Calu3 (cell line): ENCODE data around the gene COG3. TPM values are rescaled to one million over a fixed set of nuclear protein-coding genes. Genes with fewer than 3 reads are reported as not detected.

Experiments used
- BruUV-seq: library from RNA; stranded (reverse); fragments of 400-500 nt; replicated peaks from 2 replicates; lab custom pipeline; 2021; lab: Mats Ljungman, UMichigan
- CTCF ChIA-PET: fragments of 300-600 bp; sonication (Branson Sonifier 250); formaldehyde crosslinking; loops from one replicate; lab custom pipeline; 2022; ENCODE audit warnings: antibody characterized with exemption; lab: Charles Lee
- DNase-seq: peaks from one replicate; pipeline ENCODE4 v3.0.0; 2022
- H3K27ac Mint-ChIP-seq: one replicate; pipeline ENCODE4 v1.8.0; 2022; ENCODE audit warnings: mixed read lengths; ENCODE audit not compliant: unreplicated experiment
- H3K27me3 Mint-ChIP-seq: one replicate; pipeline ENCODE4 v1.8.0; 2022; ENCODE audit warnings: mixed read lengths; ENCODE audit not compliant: unreplicated experiment
- H3K36me3 Mint-ChIP-seq: one replicate; pipeline ENCODE4 v1.8.0; 2022; ENCODE audit warnings: mild to moderate bottlenecking, moderate library complexity, mixed read lengths; ENCODE audit not compliant: insufficient read depth, unreplicated experiment
- H3K4me1 Mint-ChIP-seq: one replicate; pipeline ENCODE4 v1.8.0; 2022; ENCODE audit warnings: mild to moderate bottlenecking, low read depth, mixed read lengths; ENCODE audit not compliant: unreplicated experiment
- H3K4me3 Mint-ChIP-seq: one replicate; pipeline ENCODE4 v1.8.0; 2022; ENCODE audit warnings: mild to moderate bottlenecking, low read depth, moderate library complexity, mixed read lengths; ENCODE audit not compliant: unreplicated experiment
- H3K9me3 Mint-ChIP-seq: one replicate; pipeline ENCODE4 v1.8.0; 2022; ENCODE audit warnings: low read depth, mixed read lengths; ENCODE audit not compliant: unreplicated experiment
- intact Hi-C: fragments of 100-400 bp; cut with micrococcal nuclease; formaldehyde crosslinking; loops from one replicate; pipeline ENCODE4 v1.10.0; 2022; ENCODE audit not compliant: unreplicated experiment
- total RNA-seq: library from RNA; stranded (reverse); gene quantifications from 2 replicates; pipeline ENCODE4 v1.2.3, GENCODE V29; 2022
- TF ChIP-seq, protein P1 (sequence below): fragments of 200-600 bp; IDR thresholded peaks from one replicate; pipeline ENCODE4 v1.8.0; 2022; ENCODE audit warnings: antibody characterized with exemption; ENCODE audit not compliant: unreplicated experiment

Gene COG3
- total RNA-seq, 1 experiment from 2014 or later = 21.6 TPM

DNA sequence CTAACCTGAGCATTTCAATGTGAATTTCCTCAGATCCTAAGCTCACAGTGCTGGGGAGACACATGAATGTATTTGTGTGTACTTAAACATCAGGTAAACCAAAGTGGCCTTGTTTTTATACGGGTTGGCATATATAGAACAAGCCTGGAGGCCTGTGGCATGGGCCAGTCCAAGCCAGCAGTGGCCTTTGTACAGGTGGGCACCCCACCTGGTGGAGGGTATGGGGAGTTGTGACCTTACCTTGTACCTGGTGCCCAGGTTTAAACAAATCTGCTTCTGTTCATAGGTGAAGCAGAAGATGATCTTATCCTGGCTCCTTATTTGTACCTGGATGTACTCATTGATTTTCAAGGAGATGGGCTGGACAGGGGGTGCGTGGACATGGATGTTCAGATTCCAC is 79.8 kb downstream of the COG3 start:
- TF ChIP-seq, protein P1, sequence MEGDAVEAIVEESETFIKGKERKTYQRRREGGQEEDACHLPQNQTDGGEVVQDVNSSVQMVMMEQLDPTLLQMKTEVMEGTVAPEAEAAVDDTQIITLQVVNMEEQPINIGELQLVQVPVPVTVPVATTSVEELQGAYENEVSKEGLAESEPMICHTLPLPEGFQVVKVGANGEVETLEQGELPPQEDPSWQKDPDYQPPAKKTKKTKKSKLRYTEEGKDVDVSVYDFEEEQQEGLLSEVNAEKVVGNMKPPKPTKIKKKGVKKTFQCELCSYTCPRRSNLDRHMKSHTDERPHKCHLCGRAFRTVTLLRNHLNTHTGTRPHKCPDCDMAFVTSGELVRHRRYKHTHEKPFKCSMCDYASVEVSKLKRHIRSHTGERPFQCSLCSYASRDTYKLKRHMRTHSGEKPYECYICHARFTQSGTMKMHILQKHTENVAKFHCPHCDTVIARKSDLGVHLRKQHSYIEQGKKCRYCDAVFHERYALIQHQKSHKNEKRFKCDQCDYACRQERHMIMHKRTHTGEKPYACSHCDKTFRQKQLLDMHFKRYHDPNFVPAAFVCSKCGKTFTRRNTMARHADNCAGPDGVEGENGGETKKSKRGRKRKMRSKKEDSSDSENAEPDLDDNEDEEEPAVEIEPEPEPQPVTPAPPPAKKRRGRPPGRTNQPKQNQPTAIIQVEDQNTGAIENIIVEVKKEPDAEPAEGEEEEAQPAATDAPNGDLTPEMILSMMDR = no peak
- no TSS peak for BruUV-seq
- no peaks in the 10 kb centered on the region for H3K9me3 Mint-ChIP-seq
- no peak overlapping the region for H3K27ac Mint-ChIP-seq
- no peak for DNase-seq
- no peak overlapping the region for H3K4me3 Mint-ChIP-seq
- CTCF ChIA-PET = no interaction called here
- H3K36me3 Mint-ChIP-seq = peaks cover 1% of the 10 kb centered on the region
- intact Hi-C loops = no loop called here
- no peaks in the 10 kb centered on the region for H3K4me1 Mint-ChIP-seq
- no peaks in the 10 kb centered on the region for H3K27me3 Mint-ChIP-seq

DNA sequence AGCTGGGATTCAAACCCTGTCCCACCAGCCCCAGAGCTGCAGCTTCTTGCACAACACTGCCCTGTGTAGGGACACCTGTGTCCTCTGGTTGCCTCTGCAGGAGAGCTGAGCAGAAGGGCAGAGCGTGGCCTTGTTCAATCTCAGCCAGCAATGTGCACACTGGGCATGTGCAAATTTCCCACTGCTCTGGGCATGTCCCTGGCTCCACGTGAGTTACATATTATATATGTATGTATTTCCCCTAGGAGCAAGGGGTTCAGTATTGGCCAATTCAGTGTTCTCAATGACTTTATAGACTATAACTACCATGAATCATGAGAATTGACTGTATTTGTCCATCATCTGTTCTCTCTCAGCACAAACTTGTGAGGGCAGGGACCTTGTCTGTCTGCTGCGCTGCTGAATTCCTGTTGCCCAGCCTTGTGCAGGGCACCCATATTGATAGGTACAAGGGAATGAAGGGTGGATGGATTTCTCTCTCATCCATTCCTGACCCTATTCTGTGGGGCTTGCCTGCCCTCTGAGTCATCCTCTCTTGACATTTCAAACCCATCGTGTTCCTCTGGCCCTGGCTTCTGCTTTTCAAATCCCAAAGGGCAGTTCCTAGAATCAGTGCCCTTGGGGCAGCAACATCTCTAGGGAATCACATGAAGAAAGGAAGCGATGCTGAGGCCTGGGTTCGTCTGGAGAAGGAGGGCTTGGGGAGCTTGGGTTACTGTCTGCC is 81.1 kb downstream of the COG3 start:
- H3K4me1 Mint-ChIP-seq = no peaks in the 10 kb centered on the region
- DNase-seq = no peak
- no peaks in the 10 kb centered on the region for H3K9me3 Mint-ChIP-seq
- TF ChIP-seq, protein P1 = no peak
- no TSS peak for BruUV-seq
- H3K27me3 Mint-ChIP-seq = peaks cover 10% of the 10 kb centered on the region
- intact Hi-C loops = no loop called here
- no peak overlapping the region for H3K4me3 Mint-ChIP-seq
- CTCF ChIA-PET = no interaction called here
- no peaks in the 10 kb centered on the region for H3K36me3 Mint-ChIP-seq
- H3K27ac Mint-ChIP-seq = no peak overlapping the region

DNA sequence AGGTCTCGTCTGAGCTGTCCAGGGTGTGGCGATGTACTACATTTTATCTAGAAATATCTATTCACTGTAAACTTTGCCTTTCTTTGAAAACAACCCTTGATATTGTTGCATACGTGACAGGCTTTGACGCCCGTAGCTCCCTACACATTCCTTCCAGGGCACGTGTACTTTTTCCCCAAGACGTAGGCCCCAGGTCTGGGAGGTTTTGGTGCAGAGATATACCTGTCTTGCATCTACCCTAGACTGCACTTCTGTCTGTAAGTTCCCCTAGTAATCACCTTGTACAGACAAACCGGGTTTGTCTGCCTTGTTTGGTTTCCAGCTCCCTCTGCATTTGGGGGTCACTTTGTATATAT is 81.6 kb downstream of the COG3 start:
- Mint-ChIP-seq H3K36me3 (no peaks in the 10 kb centered on the region), H3K4me1 (no peaks in the 10 kb centered on the region), H3K9me3 (no peaks in the 10 kb centered on the region), H3K4me3 (no peak overlapping the region), H3K27ac (no peak overlapping the region), H3K27me3 (peaks cover 16% of the 10 kb centered on the region)
- no TSS peak for BruUV-seq
- CTCF ChIA-PET = no interaction called here
- DNase-seq = no peak
- TF ChIP-seq, protein P1 = no peak
- intact Hi-C loops = no loop called here

DNA sequence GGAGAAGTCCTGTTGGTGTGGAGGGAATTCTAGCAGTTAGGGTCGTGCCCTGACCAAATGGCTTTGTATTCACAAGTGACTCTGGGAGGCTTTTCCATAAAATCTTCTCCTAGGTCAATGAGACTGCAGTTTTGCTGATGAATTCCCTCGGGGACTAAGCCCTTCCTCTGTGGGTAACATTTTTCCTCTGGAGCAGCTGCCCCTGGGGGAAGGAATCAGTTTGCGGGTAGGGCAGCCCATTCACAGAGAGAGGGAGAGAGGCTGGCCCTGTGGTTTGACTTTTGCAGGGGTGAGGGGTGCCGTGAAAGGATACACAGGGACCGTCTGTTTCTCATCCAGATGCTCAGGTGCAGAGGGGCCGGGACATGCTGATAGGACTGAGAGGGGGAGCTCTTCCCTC is 83.5 kb downstream of the COG3 start:
- TF ChIP-seq, protein P1 = no peak
- Mint-ChIP-seq H3K36me3 (no peaks in the 10 kb centered on the region), H3K27me3 (peaks cover 30% of the 10 kb centered on the region), H3K9me3 (no peaks in the 10 kb centered on the region), H3K4me3 (no peak overlapping the region), H3K27ac (no peak overlapping the region), H3K4me1 (no peaks in the 10 kb centered on the region)
- intact Hi-C loops = no loop called here
- CTCF ChIA-PET = no interaction called here
- no TSS peak for BruUV-seq
- DNase-seq = no peak
